Cardiac fibroblast (primary cell): ENCODE results near the gene ZNF853.

ENCODE experiments used
- DNase-seq, 2 donors: peaks; one replicate each; pipeline versions ENCODE4 v3.0.0 to v3.0.0-alpha.2; 2010; ENCODE audit warnings: low read depth in 2 of 2
- H3K4me3 ChIP-seq, 2 donors: replicated peaks in 1 of 2; 1 replicate in 1 of 2; 2 replicates in 1 of 2; pipeline ENCODE4 v1.5.1; 2011; ENCODE audit warnings: low read depth in 2 of 2, low read length in 2 of 2, mild to moderate bottlenecking in 2 of 2, moderate library complexity in 1 of 2
- CTCF ChIP-seq: IDR thresholded peaks from one replicate; pipeline ENCODE4 v1.5.1; 2011; ENCODE audit warnings: low read depth, mild to moderate bottlenecking, low read length, inconsistent platforms

ZNF853 gene

GRCh38 chr7:6618621-6619020 lies 3.2 kb downstream of the ZNF853 start:
- no peak for TF ChIP-seq CTCF

GRCh38 chr7:6619961-6620360 lies 4.6 kb downstream of the ZNF853 start:
- TF ChIP-seq CTCF: no peak
- H3K4me3 ChIP-seq: no peak overlapping the region
- no peak for DNase-seq

More at GRCh38 chr7:6618621-6619020, 3.2 kb downstream of the ZNF853 start:
- peak in 1 of 2 donors; percentile 28 for DNase-seq
- H3K4me3 ChIP-seq: no peak overlapping the region

DNA sequence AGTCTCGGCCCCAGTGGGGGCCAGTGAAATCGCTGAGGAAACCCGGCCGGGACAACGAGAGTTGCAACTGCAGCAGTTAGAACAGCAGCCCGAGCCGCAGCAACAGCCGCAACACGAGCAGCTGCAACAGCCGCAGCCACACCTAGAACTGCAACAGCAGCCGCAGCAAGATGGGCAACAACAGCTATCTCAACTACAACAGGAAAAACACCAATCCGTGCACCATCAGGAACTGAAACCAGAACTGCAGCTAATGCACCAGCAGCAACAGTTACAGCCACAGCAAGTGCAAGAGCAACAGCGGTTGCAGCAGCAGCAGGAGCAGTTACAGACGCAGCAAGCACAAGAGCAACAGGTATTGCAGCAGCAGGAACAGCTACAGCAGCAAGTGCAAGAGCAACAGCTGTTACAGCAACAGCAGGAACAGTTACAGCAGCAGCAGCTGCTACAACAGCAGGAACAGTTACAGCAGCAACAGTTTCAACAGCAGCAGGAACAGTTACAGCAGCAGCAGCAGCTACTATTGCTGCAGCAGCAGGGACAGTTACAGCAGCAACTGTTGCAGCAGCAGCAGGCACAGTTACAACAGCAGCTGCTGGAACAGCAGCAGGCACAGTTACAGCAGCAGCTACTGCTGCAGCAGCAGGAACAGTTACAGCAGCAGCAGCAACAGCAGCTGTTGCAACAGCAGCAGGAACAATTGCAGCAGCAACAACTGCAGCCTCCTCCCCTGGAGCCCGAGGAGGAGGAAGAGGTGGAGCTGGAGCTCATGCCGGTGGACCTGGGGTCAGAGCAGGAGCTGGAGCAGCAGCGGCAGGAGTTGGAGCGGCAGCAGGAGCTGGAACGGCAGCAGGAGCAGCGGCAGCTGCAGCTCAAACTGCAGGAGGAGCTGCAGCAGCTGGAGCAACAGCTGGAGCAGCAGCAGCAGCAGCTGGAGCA lies 6.1 kb downstream of the ZNF853 start:
- H3K4me3 ChIP-seq: no peak overlapping the region

DNA sequence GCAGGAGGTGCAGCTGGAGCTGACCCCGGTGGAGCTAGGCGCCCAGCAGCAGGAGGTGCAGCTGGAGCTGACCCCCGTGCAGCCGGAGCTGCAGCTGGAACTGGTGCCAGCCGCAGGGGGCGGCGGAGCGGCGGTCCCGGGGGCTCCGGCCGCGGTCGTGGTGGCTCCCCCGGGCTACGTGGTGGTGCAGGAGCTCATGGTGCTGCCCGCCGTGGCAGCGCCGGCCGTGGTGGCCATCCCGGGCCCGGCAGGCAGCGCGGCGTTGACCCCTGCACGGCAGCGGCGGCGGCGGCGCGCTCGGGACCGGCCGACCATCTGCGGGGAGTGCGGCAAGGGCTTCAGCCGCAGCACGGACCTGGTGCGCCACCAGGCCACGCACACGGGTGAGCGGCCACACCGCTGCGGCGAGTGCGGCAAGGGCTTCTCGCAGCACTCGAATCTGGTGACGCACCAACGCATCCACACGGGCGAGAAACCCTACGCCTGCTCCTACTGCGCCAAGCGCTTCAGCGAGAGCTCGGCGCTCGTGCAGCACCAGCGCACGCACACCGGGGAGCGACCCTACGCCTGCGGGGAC lies 6.8 kb downstream of the ZNF853 start:
- H3K4me3 ChIP-seq: no peak overlapping the region
- DNase-seq: no peak
- TF ChIP-seq CTCF: no peak

More for the DNA sequence above, 6.1 kb downstream of the ZNF853 start:
- no peak for TF ChIP-seq CTCF
- no peak for DNase-seq

DNA sequence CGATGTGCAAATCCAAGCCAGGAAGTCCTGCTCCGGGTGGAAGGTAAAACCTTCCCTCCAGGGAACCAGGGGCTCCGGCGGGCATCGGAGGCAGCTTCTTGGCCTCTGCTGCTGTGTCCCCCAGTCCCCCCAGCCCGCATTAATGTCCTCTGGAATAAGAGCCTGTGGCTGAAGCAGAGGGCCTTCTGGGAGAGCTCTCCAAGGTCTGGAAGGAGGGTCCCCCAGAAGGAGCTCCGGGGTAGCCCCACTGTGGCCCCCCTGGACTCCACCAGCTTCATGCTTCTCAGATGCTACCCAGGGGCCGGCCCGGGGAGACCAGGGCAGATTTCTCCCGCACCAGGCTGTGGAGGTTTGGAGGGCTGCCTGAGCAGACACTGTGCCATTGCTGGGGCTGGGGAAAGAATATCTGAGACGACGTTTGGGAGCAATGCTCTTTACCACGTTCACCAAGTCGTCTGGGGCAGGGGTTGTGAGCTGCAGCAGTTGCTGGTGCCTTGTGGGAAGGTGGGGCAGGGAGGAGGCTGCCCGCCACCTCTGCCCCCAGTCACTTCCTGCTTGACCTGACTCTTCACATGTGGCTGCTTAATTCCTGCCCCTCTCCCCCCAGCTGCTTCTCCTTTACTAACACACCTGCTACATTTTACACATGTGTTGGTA lies 8.3 kb downstream of the ZNF853 start:
- DNase-seq: no peak
- no peak overlapping the region for H3K4me3 ChIP-seq
- TF ChIP-seq CTCF: no peak

- no peak overlapping the region for H3K4me3 ChIP-seq
Measured at GRCh38 chr7:6624246-6624611, 8.8 kb downstream of the ZNF853 start.

More at GRCh38 chr7:6624246-6624611, 8.8 kb downstream of the ZNF853 start:
- DNase-seq: no peak
- TF ChIP-seq CTCF: no peak
